ENCODE data around the gene SCYGR7. TPM values are rescaled to one million over a fixed set of nuclear protein-coding genes. Genes with fewer than 3 reads are reported as not detected.
"Not testable (repeated sequence)": the region's sequence is repeated elsewhere in the genome, so short reads cannot be mapped to it uniquely, and the experiment has no call there.

SCYGR7 gene
- total RNA-seq, 1 donor from 2014 or later: not detected

DNA sequence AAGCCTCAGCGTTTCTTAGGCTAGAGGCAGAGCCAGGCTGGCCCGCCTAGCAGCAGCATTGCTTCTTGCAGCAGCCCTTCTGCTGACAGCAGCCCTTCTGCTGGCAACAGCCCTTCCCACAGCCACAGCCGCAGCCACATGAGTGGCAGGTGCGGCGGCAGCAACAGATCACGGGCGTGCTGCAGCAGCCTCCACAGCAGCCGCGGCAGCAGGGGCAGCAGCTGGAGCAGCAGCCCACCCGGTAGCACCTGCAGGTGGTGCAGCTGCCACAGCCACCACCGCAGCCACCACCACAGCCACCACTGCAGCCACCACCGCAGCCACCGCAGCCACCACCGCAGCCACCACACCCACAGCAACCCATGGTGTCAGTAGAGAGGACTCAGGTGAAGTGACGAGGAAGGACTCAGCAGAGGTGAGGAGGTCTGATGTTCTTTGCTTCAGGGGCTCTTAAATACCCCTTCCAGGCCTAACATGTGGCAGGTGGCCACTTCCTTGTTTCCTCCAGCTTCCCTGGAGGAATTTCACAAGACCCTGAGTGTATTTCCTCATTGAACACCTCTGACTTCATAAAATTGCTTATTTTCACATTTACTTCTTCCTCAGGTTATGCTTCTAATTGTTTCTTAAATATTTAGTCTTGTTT, 3.6 kb upstream of the SCYGR7 start, which contains the start of gene SCYGR6:
Gene SCYGR6, minus strand, starts transcription at position 364 of the 646 bp plus-strand sequence. Its CDS starts 0 bp downstream, at position 364.
- DNase-seq: peak; percentile 44
- Mint-ChIP-seq H3K27me3 (ENCODE audit: unreplicated experiment) (peaks cover 4% of the 10 kb centered on the region), H3K27ac (ENCODE audit: unreplicated experiment) (no peak within 1 kb of the TSS)

DNA sequence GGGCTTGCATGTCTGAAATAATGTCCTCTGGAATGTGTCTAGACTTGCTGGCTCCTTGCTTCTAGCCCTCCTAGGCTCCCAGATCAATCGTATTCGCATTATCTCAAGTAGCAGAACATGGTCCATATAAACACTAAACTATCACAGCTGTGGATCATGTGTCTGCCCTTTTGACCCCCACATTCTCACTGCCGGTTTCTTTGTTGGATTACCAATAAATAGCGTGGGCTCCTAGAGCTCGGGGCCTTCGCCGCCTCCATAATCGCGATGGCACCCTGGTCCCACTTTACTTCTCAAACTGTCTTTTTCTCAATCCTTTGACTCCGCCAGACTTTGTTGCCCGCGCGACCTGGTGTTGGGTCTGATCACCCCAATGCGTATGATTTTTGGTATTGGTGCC, 11.2 kb downstream of the SCYGR7 start:
- TF ChIP-seq, protein P1, sequence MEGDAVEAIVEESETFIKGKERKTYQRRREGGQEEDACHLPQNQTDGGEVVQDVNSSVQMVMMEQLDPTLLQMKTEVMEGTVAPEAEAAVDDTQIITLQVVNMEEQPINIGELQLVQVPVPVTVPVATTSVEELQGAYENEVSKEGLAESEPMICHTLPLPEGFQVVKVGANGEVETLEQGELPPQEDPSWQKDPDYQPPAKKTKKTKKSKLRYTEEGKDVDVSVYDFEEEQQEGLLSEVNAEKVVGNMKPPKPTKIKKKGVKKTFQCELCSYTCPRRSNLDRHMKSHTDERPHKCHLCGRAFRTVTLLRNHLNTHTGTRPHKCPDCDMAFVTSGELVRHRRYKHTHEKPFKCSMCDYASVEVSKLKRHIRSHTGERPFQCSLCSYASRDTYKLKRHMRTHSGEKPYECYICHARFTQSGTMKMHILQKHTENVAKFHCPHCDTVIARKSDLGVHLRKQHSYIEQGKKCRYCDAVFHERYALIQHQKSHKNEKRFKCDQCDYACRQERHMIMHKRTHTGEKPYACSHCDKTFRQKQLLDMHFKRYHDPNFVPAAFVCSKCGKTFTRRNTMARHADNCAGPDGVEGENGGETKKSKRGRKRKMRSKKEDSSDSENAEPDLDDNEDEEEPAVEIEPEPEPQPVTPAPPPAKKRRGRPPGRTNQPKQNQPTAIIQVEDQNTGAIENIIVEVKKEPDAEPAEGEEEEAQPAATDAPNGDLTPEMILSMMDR (IDR thresholded peaks at IDR 0.05; ENCODE audit: partially characterized antibody, unreplicated experiment): no peak
- H3K4me3 Mint-ChIP-seq (ENCODE audit: unreplicated experiment): no peak overlapping the region
- no peak overlapping the region for H3K27ac Mint-ChIP-seq (ENCODE audit: unreplicated experiment)
- no peak for DNase-seq
- no peaks in the 10 kb centered on the region for H3K36me3 Mint-ChIP-seq (ENCODE audit: unreplicated experiment)
- H3K27me3 Mint-ChIP-seq (ENCODE audit: unreplicated experiment): peaks cover 2% of the 10 kb centered on the region
- H3K4me1 Mint-ChIP-seq (ENCODE audit: low read depth, unreplicated experiment): no peaks in the 10 kb centered on the region
- no peaks in the 10 kb centered on the region for H3K9me3 Mint-ChIP-seq (ENCODE audit: unreplicated experiment)

More for the DNA sequence above, 3.6 kb upstream of the SCYGR7 start, which contains the start of gene SCYGR6:
- H3K4me1 Mint-ChIP-seq (ENCODE audit: low read depth, unreplicated experiment): peaks cover 10% of the 10 kb centered on the region
- no peaks in the 10 kb centered on the region for H3K36me3 Mint-ChIP-seq (ENCODE audit: unreplicated experiment)
- peaks cover 9% of the 10 kb centered on the region for H3K9me3 Mint-ChIP-seq (ENCODE audit: unreplicated experiment)
- H3K4me3 Mint-ChIP-seq (ENCODE audit: unreplicated experiment): no peak within 1 kb of the TSS
- TF ChIP-seq, protein P1 (IDR thresholded peaks at IDR 0.05; ENCODE audit: partially characterized antibody, unreplicated experiment): no peak

DNA sequence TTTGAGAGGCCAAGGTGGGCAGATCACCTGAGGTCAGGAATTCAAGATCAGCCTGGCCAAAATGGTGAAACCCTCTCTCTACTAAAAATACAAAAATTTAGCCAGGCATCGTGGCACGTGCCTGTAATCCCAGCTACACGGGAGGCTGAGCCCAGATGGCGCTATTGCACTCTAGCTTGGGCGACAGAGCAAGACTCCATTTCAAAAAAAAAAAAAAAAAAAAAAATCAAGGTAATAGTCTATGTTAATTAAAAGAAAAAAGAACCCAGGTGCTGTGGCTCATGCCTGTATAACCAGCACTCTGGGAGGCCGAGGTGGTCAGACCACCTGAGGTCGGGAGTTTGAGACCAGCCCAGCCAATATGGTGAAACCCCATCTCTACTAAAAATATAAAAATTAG, 12.6 kb downstream of the SCYGR7 start:
- not testable (repeated sequence) for H3K4me1 Mint-ChIP-seq (ENCODE audit: low read depth, unreplicated experiment); H3K27me3 Mint-ChIP-seq (ENCODE audit: unreplicated experiment); H3K27ac Mint-ChIP-seq (ENCODE audit: unreplicated experiment); H3K36me3 Mint-ChIP-seq (ENCODE audit: unreplicated experiment); H3K9me3 Mint-ChIP-seq (ENCODE audit: unreplicated experiment); H3K4me3 Mint-ChIP-seq (ENCODE audit: unreplicated experiment)
- peak; percentile 34 for DNase-seq
- TF ChIP-seq, protein P1 (IDR thresholded peaks at IDR 0.05; ENCODE audit: partially characterized antibody, unreplicated experiment): peak; percentile 23

DNA sequence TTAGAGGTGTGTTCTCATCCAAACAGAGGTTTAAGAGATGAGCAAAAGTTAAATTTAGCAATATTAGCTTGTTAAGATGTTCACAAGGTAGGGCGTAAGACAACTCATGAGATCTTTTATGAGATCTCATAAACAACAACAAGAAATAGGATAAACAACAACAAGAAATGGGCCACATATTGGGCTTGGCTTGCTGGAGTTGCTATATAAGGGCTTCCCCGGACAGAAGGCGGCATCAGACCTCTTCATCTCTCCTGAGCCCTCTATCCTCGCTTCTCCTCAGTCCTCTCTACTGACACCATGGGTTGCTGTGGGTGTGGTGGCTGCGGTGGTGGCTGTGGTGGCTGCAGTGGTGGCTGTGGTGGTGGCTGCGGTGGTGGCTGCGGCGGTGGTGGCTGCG, 17.5 kb downstream of the SCYGR7 start, which contains the start of gene SCYGR8:
Gene SCYGR8, plus strand, starts transcription at position 301 of the 400 bp plus-strand sequence. Its CDS starts 0 bp downstream, at position 301.
- no peak for DNase-seq
- no peaks in the 10 kb centered on the region for H3K36me3 Mint-ChIP-seq (ENCODE audit: unreplicated experiment)
- no peaks in the 10 kb centered on the region for H3K4me1 Mint-ChIP-seq (ENCODE audit: low read depth, unreplicated experiment)
- TF ChIP-seq, protein P1 (IDR thresholded peaks at IDR 0.05; ENCODE audit: partially characterized antibody, unreplicated experiment): no peak
- no peaks in the 10 kb centered on the region for H3K9me3 Mint-ChIP-seq (ENCODE audit: unreplicated experiment)
- no peak within 1 kb of the TSS for H3K4me3 Mint-ChIP-seq (ENCODE audit: unreplicated experiment)
- H3K27me3 Mint-ChIP-seq (ENCODE audit: unreplicated experiment): peaks cover 1% of the 10 kb centered on the region
- H3K27ac Mint-ChIP-seq (ENCODE audit: unreplicated experiment): no peak within 1 kb of the TSS

DNA sequence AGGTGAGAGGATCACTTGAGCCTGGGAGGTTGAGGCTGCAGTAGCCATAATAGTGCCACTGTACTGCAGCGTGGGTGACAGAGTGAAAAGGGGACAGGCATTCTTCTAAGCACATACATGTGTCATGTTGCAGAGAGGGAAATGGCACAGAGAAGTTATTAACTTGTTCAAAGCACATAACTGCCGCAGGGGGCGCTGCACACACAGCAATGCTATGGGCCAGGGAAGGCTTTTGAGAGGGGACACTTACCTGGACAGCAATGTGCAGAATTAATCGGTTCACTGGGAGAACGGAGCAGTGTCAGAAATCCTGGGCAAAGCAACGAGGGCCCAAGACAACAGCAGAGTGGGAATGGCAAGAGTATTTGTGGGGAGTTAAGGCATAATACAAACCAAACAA, 19.9 kb downstream of the SCYGR7 start:
- TF ChIP-seq, protein P1 (IDR thresholded peaks at IDR 0.05; ENCODE audit: partially characterized antibody, unreplicated experiment): peak; percentile 54
- Mint-ChIP-seq H3K36me3 (ENCODE audit: unreplicated experiment) (no peaks in the 10 kb centered on the region), H3K9me3 (ENCODE audit: unreplicated experiment) (no peaks in the 10 kb centered on the region), H3K27ac (ENCODE audit: unreplicated experiment) (no peak overlapping the region), H3K4me3 (ENCODE audit: unreplicated experiment) (no peak overlapping the region), H3K4me1 (ENCODE audit: low read depth, unreplicated experiment) (no peaks in the 10 kb centered on the region), H3K27me3 (ENCODE audit: unreplicated experiment) (peaks cover 1% of the 10 kb centered on the region)
- DNase-seq: peak; percentile 55

DNA sequence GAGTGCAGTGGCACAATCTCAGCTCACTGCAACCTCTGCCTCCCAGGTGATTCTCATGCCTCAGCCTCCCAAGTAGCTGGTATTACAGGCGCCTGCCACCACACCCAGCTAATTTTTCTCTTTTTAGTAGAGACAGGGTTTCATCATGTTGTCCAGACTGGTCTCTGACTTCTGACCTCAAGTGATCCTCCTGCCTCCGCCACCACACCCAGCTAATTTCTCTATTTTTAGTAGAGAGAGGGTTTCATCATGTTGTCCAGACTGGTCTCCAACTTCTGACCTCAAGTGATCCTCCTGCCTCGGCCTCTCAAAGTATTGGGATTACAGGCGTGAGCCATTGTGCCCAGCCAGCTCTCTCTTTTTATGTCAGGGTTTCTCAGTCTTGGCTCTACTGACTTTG, 28.1 kb downstream of the SCYGR7 start:
- H3K27ac Mint-ChIP-seq (ENCODE audit: unreplicated experiment): not testable (repeated sequence)

More for the DNA sequence above, 28.1 kb downstream of the SCYGR7 start:
- H3K4me3 Mint-ChIP-seq (ENCODE audit: unreplicated experiment); H3K9me3 Mint-ChIP-seq (ENCODE audit: unreplicated experiment); DNase-seq; H3K27me3 Mint-ChIP-seq (ENCODE audit: unreplicated experiment); H3K4me1 Mint-ChIP-seq (ENCODE audit: low read depth, unreplicated experiment); H3K36me3 Mint-ChIP-seq (ENCODE audit: unreplicated experiment): not testable (repeated sequence)
